ENCODE results near the gene PTK6.

The PTK6 gene

DNA sequence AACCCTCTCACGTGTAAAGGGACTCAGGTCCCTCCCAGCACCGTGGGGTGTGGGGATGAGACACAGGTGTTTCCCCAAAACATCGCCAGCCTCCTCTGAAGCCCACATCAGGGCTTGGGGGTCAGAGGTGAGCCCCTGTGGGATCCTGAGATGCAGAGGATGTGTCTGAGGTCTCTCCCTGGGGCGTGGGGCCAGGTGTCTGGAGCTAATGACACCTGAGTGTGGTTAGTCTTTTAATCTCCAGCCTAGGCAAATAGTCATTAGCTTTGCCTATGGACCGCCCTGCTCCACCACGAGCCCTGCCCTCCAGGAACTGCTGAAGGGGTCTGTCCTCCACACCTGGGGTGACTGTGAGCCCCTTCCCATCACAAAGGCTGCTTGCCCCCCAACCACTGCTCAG is 8.6 kb upstream of the PTK6 start:
- no peak overlapping the region for H3K4me3 ChIP-seq (ENCODE audit: low read depth in 1 of 2, low read length in 2 of 2)
- no peak overlapping the region for H3K27ac ChIP-seq (ENCODE audit: low read length)
- no peaks in the 10 kb centered on the region for H3K4me1 ChIP-seq (ENCODE audit: control insufficient read depth in 1 of 2, insufficient read depth in 2 of 2, low read length in 2 of 2)
- peaks cover 14% of the 10 kb centered on the region for H3K27me3 ChIP-seq (ENCODE audit: low read depth, low read length)
- no peaks in the 10 kb centered on the region for H3K36me3 ChIP-seq (ENCODE audit: control insufficient read depth in 1 of 2, insufficient read depth in 2 of 2, low read length in 2 of 2)
- H3K9me3 ChIP-seq (ENCODE audit: control insufficient read depth in 1 of 2, low read length in 2 of 2): no peaks in the 10 kb centered on the region

DNA sequence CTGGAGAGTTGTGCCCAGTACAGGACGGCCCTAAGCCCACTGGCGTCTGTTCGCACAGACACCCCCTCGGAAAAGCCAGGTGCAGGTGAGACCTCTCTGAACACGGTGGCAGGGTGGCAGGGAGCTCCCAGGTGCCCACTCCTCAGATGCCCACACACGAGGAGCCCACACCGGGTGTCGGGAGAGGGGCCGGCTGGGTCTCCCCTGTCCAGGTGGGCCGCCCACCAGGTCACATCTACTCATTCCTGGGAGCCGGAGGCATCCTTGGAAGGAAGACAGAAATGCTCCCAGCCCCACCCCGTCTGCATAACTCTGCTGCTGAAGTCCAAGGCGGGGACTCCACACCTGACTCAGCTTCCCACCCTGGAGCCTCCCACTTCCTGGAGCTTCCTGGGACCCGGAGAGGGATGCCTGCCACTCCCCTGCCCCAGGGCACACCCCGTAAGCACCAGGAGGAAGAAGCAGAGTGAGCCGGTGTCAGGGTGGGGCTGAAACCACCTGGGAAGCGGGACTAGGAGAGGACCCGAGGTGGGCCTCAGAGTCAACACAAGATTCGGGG is 7.9 kb upstream of the PTK6 start:
- H3K36me3 ChIP-seq (ENCODE audit: control insufficient read depth in 1 of 2, insufficient read depth in 2 of 2, low read length in 2 of 2): no peaks in the 10 kb centered on the region
- no peaks in the 10 kb centered on the region for H3K9me3 ChIP-seq (ENCODE audit: control insufficient read depth in 1 of 2, low read length in 2 of 2)
- no peak overlapping the region for H3K4me3 ChIP-seq (ENCODE audit: low read depth in 1 of 2, low read length in 2 of 2)
- no peaks in the 10 kb centered on the region for H3K4me1 ChIP-seq (ENCODE audit: control insufficient read depth in 1 of 2, insufficient read depth in 2 of 2, low read length in 2 of 2)
- H3K27me3 ChIP-seq (ENCODE audit: low read depth, low read length): peaks cover 14% of the 10 kb centered on the region
- H3K27ac ChIP-seq (ENCODE audit: low read length): no peak overlapping the region

DNA sequence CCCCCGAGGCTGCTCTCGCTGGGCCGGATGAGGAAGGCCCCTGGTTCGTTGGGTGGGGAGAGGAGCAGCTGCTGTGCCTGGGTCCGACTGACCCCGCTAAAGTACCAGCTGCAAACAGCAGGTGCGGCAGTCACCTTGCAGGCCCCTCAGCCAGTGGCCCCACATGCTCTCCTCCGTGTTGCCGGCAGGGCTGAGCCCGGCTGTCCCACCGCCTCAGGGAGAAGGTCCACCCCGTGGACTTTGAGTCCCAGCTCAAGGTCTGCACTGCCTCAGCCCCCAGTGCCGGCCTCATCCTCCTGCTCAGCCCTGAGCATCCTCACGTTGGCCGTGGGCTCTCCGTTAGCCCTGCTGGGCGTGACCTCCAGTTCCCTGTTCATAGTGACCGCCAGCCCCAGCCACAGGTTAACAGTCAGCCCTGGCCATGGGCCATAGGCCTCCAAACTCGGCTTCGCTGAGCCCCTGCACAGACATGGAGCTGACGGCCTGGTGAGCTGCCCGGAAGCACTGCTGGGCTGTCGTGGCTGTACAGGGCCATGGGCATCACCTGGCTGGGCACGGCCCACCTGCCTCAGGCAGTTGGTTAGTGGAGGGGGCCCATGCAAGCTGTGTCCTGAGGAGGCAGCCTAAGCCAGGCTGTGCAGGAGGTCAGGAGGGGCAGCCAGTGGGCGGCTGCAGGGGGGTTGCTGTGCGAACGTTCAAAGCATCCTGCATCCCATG is 7.2 kb upstream of the PTK6 start:
- Histone ChIP-seq H3K36me3 (ENCODE audit: control insufficient read depth in 1 of 2, insufficient read depth in 2 of 2, low read length in 2 of 2) (no peaks in the 10 kb centered on the region), H3K9me3 (ENCODE audit: control insufficient read depth in 1 of 2, low read length in 2 of 2) (no peaks in the 10 kb centered on the region), H3K27ac (ENCODE audit: low read length) (no peak overlapping the region), H3K4me1 (ENCODE audit: control insufficient read depth in 1 of 2, insufficient read depth in 2 of 2, low read length in 2 of 2) (no peaks in the 10 kb centered on the region), H3K4me3 (ENCODE audit: low read depth in 1 of 2, low read length in 2 of 2) (no peak overlapping the region), H3K27me3 (ENCODE audit: low read depth, low read length) (peaks cover 14% of the 10 kb centered on the region)

DNA sequence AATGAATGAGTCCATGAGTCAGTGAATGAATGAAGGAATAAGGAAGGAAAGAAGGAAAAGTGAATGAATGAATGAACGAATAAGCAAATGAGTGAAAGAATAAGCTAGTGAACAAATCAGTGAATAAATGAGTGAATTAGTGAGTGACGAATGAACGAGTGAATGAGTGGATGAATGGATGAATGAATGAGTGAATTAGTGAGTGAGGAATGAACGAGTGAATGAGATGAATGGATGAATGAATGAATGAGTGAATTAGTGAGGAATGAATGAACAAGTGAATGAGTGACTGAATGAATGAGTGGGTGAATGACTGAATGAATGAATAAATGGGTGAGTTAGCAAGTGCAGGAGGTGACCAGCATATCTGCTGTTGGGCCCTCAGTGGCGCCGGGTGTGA is 6.6 kb upstream of the PTK6 start:
- no peak overlapping the region for H3K27ac ChIP-seq (ENCODE audit: low read length)
- no peaks in the 10 kb centered on the region for H3K9me3 ChIP-seq (ENCODE audit: control insufficient read depth in 1 of 2, low read length in 2 of 2)
- no peaks in the 10 kb centered on the region for H3K36me3 ChIP-seq (ENCODE audit: control insufficient read depth in 1 of 2, insufficient read depth in 2 of 2, low read length in 2 of 2)
- H3K4me1 ChIP-seq (ENCODE audit: control insufficient read depth in 1 of 2, insufficient read depth in 2 of 2, low read length in 2 of 2): no peaks in the 10 kb centered on the region
- peaks cover 14% of the 10 kb centered on the region for H3K27me3 ChIP-seq (ENCODE audit: low read depth, low read length)
- no peak overlapping the region for H3K4me3 ChIP-seq (ENCODE audit: low read depth in 1 of 2, low read length in 2 of 2)

DNA sequence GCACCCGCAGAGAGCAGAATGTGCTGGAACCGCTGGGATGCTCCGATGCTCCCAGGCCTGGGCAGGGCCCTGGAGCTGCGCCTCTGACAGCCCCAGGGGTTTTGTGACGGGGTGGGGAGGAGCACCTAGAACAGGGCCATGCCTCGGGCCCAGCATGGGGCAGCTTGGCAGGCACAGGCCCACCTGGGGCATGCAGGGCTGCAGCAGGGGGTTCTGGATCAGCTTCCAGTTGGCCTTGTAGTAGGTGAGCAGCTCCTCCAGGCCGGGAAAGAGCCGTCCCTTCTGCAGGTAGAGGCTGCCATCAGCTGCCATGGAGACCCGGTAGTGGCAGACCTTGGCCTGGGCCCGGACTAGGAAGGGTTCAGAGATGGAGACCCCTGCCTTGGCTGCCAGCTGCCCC is 6.0 kb upstream of the PTK6 start:
- Histone ChIP-seq H3K27ac (ENCODE audit: low read length) (no peak overlapping the region), H3K4me1 (ENCODE audit: control insufficient read depth in 1 of 2, insufficient read depth in 2 of 2, low read length in 2 of 2) (no peaks in the 10 kb centered on the region), H3K36me3 (ENCODE audit: control insufficient read depth in 1 of 2, insufficient read depth in 2 of 2, low read length in 2 of 2) (no peaks in the 10 kb centered on the region), H3K4me3 (ENCODE audit: low read depth in 1 of 2, low read length in 2 of 2) (no peak overlapping the region), H3K9me3 (ENCODE audit: control insufficient read depth in 1 of 2, low read length in 2 of 2) (no peaks in the 10 kb centered on the region), H3K27me3 (ENCODE audit: low read depth, low read length) (peaks cover 8% of the 10 kb centered on the region)

DNA sequence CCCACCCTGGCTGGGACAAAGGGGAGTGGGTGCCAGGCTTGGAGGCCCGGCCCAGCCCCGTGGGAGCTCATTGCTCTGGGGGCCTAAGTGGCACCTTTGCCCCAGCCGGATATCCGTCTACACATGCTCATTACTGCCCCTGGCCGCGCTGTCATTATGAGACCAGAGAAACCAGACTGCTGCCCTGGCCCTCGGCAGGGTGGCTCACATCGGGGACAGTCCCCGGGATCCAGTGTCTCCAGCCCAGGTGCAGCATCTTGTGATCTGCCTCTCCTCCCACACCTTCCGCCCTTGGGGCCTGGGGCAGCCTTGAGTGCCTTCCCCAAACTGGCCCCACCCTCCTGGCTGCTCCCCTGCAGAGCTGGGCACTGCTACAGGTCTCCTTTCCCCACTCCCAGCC is 5.5 kb upstream of the PTK6 start:
- Histone ChIP-seq H3K27me3 (ENCODE audit: low read depth, low read length) (peaks cover 4% of the 10 kb centered on the region), H3K36me3 (ENCODE audit: control insufficient read depth in 1 of 2, insufficient read depth in 2 of 2, low read length in 2 of 2) (no peaks in the 10 kb centered on the region), H3K9me3 (ENCODE audit: control insufficient read depth in 1 of 2, low read length in 2 of 2) (no peaks in the 10 kb centered on the region), H3K4me3 (ENCODE audit: low read depth in 1 of 2, low read length in 2 of 2) (no peak overlapping the region), H3K27ac (ENCODE audit: low read length) (no peak overlapping the region), H3K4me1 (ENCODE audit: control insufficient read depth in 1 of 2, insufficient read depth in 2 of 2, low read length in 2 of 2) (peaks cover 0 to 3% of the 10 kb centered on the region in 2 donors)

DNA sequence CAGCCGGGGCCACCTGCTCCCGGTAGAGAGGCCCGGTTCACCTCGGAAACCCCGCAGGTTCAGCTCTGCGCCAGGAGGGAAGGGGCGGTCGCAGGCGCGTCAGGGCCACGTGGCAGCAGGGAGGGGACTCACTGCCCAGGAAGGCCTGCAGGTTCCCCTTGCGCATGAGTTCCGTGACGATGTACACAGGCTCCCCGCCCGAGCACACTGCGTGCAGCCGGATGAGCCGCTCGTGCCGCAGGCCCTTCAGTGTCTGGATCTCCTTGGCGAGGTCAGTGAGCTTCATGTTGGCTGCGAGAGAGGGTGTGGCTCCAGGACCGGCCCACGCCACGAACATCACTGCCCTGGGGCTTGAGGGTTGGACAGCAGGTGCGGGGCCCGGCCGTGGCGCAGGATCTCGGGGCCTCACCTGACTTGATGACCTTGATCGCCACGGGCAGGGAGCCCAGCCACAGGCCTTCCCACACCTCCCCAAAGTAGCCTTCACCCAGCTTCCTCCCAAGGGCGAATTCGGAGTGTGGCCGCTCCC is 4.9 kb upstream of the PTK6 start:
- Histone ChIP-seq H3K27ac (ENCODE audit: low read length) (no peak overlapping the region), H3K4me1 (ENCODE audit: control insufficient read depth in 1 of 2, insufficient read depth in 2 of 2, low read length in 2 of 2) (peaks cover 0 to 9% of the 10 kb centered on the region in 2 donors), H3K4me3 (ENCODE audit: low read depth in 1 of 2, low read length in 2 of 2) (no peak overlapping the region), H3K27me3 (ENCODE audit: low read depth, low read length) (peaks cover 4% of the 10 kb centered on the region), H3K36me3 (ENCODE audit: control insufficient read depth in 1 of 2, insufficient read depth in 2 of 2, low read length in 2 of 2) (no peaks in the 10 kb centered on the region), H3K9me3 (ENCODE audit: control insufficient read depth in 1 of 2, low read length in 2 of 2) (no peaks in the 10 kb centered on the region)

DNA sequence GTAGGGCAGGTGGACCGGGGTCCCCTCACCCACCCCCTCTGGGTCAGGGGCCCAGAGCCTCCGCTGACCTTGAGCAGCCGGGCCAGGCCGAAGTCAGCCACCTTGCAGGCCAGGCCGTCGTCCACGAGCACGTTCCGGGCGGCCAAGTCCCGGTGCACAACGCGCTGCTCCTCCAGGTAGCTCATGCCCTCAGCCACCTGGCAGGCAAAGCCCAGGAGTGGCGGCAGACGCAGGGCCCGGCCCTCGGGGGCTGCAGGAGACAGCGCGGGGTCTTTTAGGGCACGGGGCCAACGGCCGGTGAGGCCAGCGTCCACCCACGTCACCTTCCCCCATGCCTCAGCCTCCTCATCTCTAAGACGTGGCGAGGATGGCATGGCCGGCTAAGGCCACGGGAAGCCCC is 4.2 kb upstream of the PTK6 start:
- H3K9me3 ChIP-seq (ENCODE audit: control insufficient read depth in 1 of 2, low read length in 2 of 2): no peaks in the 10 kb centered on the region
- H3K27ac ChIP-seq (ENCODE audit: low read length): no peak overlapping the region
- H3K36me3 ChIP-seq (ENCODE audit: control insufficient read depth in 1 of 2, insufficient read depth in 2 of 2, low read length in 2 of 2): no peaks in the 10 kb centered on the region
- no peak overlapping the region for H3K4me3 ChIP-seq (ENCODE audit: low read depth in 1 of 2, low read length in 2 of 2)
- peaks cover 4% of the 10 kb centered on the region for H3K27me3 ChIP-seq (ENCODE audit: low read depth, low read length)
- peaks cover 0 to 10% of the 10 kb centered on the region in 2 donors for H3K4me1 ChIP-seq (ENCODE audit: control insufficient read depth in 1 of 2, insufficient read depth in 2 of 2, low read length in 2 of 2)

DNA sequence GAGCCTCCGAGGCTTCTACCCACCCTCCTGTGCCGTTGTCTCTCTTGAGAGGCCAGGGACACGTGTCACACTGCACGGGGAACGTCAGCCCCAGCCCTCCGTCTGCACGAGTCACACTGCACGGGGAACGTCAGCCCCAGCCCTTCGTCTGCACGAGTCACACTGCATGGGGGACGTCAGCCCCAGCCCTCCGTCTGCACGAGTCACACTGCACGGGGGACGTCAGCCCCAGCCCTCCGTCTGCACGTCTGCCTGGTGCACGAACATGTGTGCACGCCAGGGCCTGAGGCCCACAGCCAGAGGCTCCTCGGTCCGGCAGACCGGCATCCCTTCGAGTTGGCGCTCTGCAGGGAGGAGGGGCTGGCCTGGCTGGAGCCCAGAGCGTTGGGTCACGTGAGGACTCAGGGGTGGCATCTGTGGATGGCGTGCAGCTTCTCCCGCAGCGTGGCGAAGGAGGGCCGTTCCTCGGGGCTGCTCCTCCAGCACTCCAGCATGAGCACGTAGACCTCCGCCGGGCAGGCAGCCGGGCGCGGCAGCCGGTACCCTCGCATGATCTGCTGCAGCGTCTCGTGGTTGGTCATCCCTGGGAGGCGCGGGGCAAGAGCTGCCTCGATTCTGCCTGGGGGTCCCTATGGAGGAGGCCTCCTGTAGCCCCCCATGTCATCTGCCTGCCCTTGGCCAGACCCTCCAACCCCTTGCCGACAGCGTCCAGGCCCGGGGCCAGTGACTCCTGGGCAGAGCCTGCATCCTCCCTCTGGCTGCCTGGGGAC is 3.4 kb upstream of the PTK6 start:
- Histone ChIP-seq H3K27me3 (ENCODE audit: low read depth, low read length) (no peaks in the 10 kb centered on the region), H3K4me3 (ENCODE audit: low read depth in 1 of 2, low read length in 2 of 2) (no peak overlapping the region), H3K4me1 (ENCODE audit: control insufficient read depth in 1 of 2, insufficient read depth in 2 of 2, low read length in 2 of 2) (peaks cover 0 to 10% of the 10 kb centered on the region in 2 donors), H3K36me3 (ENCODE audit: control insufficient read depth in 1 of 2, insufficient read depth in 2 of 2, low read length in 2 of 2) (no peaks in the 10 kb centered on the region), H3K27ac (ENCODE audit: low read length) (no peak overlapping the region), H3K9me3 (ENCODE audit: control insufficient read depth in 1 of 2, low read length in 2 of 2) (no peaks in the 10 kb centered on the region)

DNA sequence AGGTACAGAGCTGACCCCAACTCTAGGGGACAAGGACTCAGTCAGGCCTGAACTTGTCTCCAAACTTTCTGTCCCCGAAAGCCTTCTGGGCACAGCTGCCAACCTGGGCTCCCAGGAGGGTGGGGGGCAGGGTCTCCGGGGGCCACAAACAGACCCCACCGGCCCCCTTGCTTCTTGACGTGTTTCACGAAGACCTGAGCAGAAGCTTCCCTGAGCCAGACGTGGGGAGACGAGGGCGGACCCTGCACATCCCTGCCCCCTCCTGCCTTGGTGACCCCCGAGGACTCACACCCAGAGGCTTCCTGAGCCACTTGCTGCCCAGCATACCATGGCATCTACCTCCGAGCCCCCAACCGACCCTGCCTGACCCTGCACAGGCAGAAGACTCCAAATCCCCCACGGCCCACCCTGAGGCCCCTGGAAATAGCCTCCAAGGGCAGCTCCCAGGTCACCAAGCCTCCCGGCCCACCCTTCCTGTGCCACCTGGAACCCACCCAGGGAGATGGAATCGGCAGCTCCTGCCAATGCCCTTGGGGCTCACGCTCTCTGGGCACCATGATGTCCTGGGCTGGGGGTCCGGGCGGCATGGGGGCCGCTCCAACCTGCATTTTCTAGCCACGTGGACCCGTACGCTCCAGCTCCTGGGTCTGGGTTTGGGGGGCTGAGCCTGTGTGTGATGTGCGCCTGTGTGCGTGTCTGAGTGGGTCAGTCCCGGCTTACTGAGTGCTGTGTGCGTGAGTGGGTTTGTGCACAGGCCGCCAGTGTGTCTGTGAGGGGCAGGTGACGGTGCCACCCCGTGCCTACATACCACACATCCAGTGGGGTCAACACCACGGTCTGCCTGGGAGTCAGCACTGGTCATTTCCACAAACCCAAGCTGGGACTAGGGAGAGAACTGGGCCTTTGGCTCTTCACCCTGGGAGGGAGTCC is 2.5 kb upstream of the PTK6 start:
- H3K27me3 ChIP-seq (ENCODE audit: low read depth, low read length): no peaks in the 10 kb centered on the region

DNA sequence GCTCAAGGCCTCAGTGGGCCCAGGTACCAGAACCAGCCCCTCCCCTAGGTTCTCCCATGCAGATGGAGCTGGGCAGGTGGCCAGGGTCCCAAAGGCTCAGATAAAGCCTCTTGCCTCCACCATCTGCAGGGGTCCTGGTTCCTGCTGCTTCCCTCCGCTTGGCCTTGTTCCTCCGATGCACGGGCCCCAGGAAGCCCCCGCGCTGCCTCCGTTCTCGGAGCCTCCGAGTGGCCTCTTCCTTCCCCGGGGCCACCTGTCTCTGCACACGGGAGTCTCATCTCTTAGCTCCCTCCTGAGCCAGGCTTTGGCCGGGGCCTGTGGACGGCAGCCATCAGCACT is 1.9 kb upstream of the PTK6 start:
- H3K36me3 ChIP-seq (ENCODE audit: control insufficient read depth in 1 of 2, insufficient read depth in 2 of 2, low read length in 2 of 2): no peaks in the 10 kb centered on the region
- H3K4me1 ChIP-seq (ENCODE audit: control insufficient read depth in 1 of 2, insufficient read depth in 2 of 2, low read length in 2 of 2): peaks cover 0 to 10% of the 10 kb centered on the region in 2 donors
- no peak overlapping the region for H3K4me3 ChIP-seq (ENCODE audit: low read depth in 1 of 2, low read length in 2 of 2)
- no peaks in the 10 kb centered on the region for H3K9me3 ChIP-seq (ENCODE audit: control insufficient read depth in 1 of 2, low read length in 2 of 2)
- H3K27me3 ChIP-seq (ENCODE audit: low read depth, low read length): no peaks in the 10 kb centered on the region
- H3K27ac ChIP-seq (ENCODE audit: low read length): no peak overlapping the region

More for the DNA sequence above, 2.5 kb upstream of the PTK6 start:
- Histone ChIP-seq H3K4me3 (ENCODE audit: low read depth in 1 of 2, low read length in 2 of 2) (no peak overlapping the region), H3K27ac (ENCODE audit: low read length) (no peak overlapping the region), H3K4me1 (ENCODE audit: control insufficient read depth in 1 of 2, insufficient read depth in 2 of 2, low read length in 2 of 2) (peaks cover 0 to 10% of the 10 kb centered on the region in 2 donors), H3K9me3 (ENCODE audit: control insufficient read depth in 1 of 2, low read length in 2 of 2) (no peaks in the 10 kb centered on the region), H3K36me3 (ENCODE audit: control insufficient read depth in 1 of 2, insufficient read depth in 2 of 2, low read length in 2 of 2) (no peaks in the 10 kb centered on the region)
